K562 (cell line): ENCODE data around the gene SUN5.

Source experiments
- EHMT2 ChIP-seq: fragments of 450-650 bp; IDR thresholded peaks from 2 replicates; pipeline ENCODE4 v1.6.1; 2018; ENCODE audit warnings: antibody characterized with exemption
- FOXJ3 ChIP-seq: sonication (generic); formaldehyde crosslinking; IDR thresholded peaks from 2 replicates; pipeline ENCODE4 v1.4.0; 2020; ENCODE audit warnings: mild to moderate bottlenecking, missing genetic modification reagents
- GTF2F1 ChIP-seq: IDR thresholded peaks from 2 replicates; pipeline ENCODE4 v1.6.1; 2011; ENCODE audit warnings: low read depth, low read length, improper control_type of control experiment
- MEIS2 ChIP-seq: fragments of 450-650 bp; IDR thresholded peaks from 2 replicates; pipeline ENCODE4 v1.6.1; 2014; ENCODE audit warnings: mild to moderate bottlenecking; ENCODE audit not compliant: partially characterized antibody
- NFE2L1 ChIP-seq: fragments of 450-650 bp; IDR thresholded peaks from 2 replicates; pipeline ENCODE4 v1.6.1; 2016; ENCODE audit warnings: missing genetic modification characterization, low read depth, mild to moderate bottlenecking, missing compliant biosample characterization, moderate library complexity, borderline replicate concordance
- PHF21A ChIP-seq: fragments of 450-650 bp; IDR thresholded peaks from 2 replicates; pipeline ENCODE4 v1.6.1; 2017; ENCODE audit warnings: low read depth, borderline replicate concordance
- PREB ChIP-seq: sonication (generic); formaldehyde crosslinking; IDR thresholded peaks from 2 replicates; pipeline ENCODE4 v1.8.1; 2023; ENCODE audit warnings: mild to moderate bottlenecking, missing genetic modification reagents
- RCOR1 ChIP-seq, 2 experiments: IDR thresholded peaks; 2 replicates each; pipeline ENCODE4 v1.6.1; 2012; ENCODE audit warnings: low read depth in 2 of 2, low read length in 2 of 2, borderline replicate concordance in 1 of 2, improper control_type of control experiment in 1 of 2
- ZNF780A ChIP-seq: fragments of 250-450 bp; sonication (Bioruptor Pico); IDR thresholded peaks from 2 replicates; pipeline ENCODE4 v1.5.0; 2021; ENCODE audit warnings: mild to moderate bottlenecking

DNA sequence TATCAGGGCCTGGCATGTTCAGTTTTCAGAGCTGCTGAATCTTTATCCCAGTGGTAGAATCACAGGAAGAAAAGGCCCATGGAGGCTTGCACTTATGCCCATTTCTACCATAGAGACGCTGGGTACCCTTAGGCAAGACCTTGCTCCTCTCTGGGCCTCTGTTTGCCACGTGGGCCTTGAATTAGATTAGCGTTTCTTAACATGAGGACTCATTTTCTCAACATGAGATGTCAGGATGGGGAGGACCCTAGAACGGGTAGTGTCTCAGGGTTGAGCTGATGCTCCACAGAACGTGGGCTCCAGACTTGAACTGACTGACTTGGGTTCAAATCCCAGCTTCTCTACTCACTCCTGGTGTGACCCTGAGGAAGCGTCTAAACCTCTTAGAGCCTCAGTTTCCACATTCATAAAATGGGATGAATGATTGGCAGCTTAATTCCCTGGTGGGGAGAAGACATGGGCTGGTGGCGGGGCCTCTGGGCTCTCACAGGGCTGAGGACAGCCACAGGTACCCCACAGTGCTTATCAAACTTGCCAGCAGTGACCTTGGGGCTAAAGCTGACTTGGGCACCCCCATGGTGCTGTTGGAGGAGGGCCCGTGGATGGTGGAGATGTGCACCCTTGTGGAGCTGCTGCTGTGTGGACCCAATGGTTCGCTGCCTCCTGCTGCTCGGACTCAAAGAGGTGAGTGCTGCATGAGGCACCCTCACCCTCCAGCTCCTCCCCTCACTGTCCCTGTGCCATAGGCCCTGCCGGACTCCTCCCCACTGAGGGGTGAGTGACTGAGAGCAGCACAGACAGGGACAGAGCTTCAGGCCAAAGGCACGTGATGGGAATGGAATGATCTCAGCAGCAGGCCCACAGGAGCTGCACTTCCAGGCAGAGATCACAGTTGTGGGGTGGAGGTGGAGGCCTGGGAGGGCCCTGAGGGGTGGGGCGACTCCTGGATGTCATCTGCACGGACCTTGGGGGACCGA is 28.2 kb downstream of the SUN5 start:
- no peak for TF ChIP-seq ZNF780A
- TF ChIP-seq PHF21A: no peak
- TF ChIP-seq PREB (CRISPR knock-in tag): no peak
- no peak for TF ChIP-seq EHMT2
- no peak for TF ChIP-seq GTF2F1
- no peak for TF ChIP-seq RCOR1 (IDR thresholded peaks at IDR 0.05; ENCODE audit: borderline replicate concordance in 1 of 2, low read depth in 2 of 2, low read length in 2 of 2)
- no peak for TF ChIP-seq MEIS2
- TF ChIP-seq FOXJ3 (CRISPR knock-in tag): no peak
- no peak for TF ChIP-seq NFE2L1 (tag)
